ENCODE data around the gene FAM53B.

Gene FAM53B

GRCh38 chr10:124658591-124659242 is 85.5 kb downstream of the FAM53B start:
- DNase-seq, result no peak
- Histone ChIP-seq H3K27me3 (ENCODE audit: insufficient read depth, low read depth, severe bottlenecking) (no peaks in the 10 kb centered on the region), H3K27ac (no peak overlapping the region), H3K4me3 (ENCODE audit: low read depth, low read length) (no peak overlapping the region), H3K36me3 (peaks cover 6% of the 10 kb centered on the region; the same call in 1 of the 2 replicates), H3K9me3 (ENCODE audit: severe bottlenecking) (no peaks in the 10 kb centered on the region)
- TF ChIP-seq, protein P1, sequence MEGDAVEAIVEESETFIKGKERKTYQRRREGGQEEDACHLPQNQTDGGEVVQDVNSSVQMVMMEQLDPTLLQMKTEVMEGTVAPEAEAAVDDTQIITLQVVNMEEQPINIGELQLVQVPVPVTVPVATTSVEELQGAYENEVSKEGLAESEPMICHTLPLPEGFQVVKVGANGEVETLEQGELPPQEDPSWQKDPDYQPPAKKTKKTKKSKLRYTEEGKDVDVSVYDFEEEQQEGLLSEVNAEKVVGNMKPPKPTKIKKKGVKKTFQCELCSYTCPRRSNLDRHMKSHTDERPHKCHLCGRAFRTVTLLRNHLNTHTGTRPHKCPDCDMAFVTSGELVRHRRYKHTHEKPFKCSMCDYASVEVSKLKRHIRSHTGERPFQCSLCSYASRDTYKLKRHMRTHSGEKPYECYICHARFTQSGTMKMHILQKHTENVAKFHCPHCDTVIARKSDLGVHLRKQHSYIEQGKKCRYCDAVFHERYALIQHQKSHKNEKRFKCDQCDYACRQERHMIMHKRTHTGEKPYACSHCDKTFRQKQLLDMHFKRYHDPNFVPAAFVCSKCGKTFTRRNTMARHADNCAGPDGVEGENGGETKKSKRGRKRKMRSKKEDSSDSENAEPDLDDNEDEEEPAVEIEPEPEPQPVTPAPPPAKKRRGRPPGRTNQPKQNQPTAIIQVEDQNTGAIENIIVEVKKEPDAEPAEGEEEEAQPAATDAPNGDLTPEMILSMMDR (IDR thresholded peaks at IDR 0.05; ENCODE audit: low read depth, low read length), result no peak

DNA sequence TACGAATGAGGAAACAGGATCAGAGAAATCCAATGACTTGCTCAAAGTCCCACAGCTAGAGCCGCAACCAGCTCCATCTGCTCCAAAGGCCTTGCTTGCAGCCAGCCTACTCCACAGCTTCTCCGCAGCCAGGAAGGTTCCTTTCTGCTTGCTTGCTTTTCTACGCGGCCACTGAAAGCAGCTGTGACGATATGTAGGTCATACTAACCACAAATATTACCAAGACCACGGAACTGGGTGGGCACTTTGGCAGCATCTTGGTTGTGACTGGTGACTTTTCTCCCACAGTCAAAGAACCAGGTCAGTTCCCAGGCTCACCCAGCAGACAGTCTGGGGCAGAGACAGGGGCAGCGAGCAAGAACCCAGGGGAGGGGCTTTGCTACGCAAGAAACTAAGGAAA is 86.4 kb downstream of the FAM53B start:
- Histone ChIP-seq H3K36me3 (no peaks in the 10 kb centered on the region; the same call in 1 of the 2 replicates), H3K27ac (no peak overlapping the region)

DNA sequence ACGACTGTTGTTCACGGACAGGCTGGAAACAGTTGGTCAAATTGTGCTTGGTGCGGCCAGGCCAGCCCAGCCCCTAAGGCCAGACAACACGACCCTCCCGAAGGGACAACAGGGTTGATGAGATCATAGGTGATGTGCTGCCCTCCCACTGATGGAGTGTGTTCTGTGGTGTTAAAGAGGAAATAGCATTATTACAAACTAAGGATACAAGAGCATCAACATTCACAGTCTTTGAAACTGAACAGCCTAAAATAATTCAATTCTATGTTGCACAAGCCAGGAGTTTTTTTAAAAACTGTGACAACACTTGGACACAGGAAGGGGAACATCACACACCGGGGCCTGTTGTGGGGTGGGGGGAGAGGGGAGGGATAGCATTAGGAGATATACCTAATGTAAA is 87.6 kb downstream of the FAM53B start:
- Histone ChIP-seq H3K27ac (no peak overlapping the region), H3K4me3 (ENCODE audit: low read depth, low read length) (no peak overlapping the region), H3K9me3 (ENCODE audit: severe bottlenecking) (no peaks in the 10 kb centered on the region), H3K27me3 (ENCODE audit: insufficient read depth, low read depth, severe bottlenecking) (no peaks in the 10 kb centered on the region), H3K36me3 (no peaks in the 10 kb centered on the region; the same call in 1 of the 2 replicates)
- TF ChIP-seq, protein P1 (IDR thresholded peaks at IDR 0.05; ENCODE audit: low read depth, low read length), result no peak
- DNase-seq, result no peak

More for the DNA sequence above, 86.4 kb downstream of the FAM53B start:
- Histone ChIP-seq H3K4me3 (ENCODE audit: low read depth, low read length) (no peak overlapping the region), H3K9me3 (ENCODE audit: severe bottlenecking) (no peaks in the 10 kb centered on the region), H3K27me3 (ENCODE audit: insufficient read depth, low read depth, severe bottlenecking) (no peaks in the 10 kb centered on the region)
- TF ChIP-seq, protein P1 (IDR thresholded peaks at IDR 0.05; ENCODE audit: low read depth, low read length), result no peak
- DNase-seq, result no peak

- Histone ChIP-seq H3K4me3 (ENCODE audit: low read depth, low read length) (no peak overlapping the region), H3K27ac (no peak overlapping the region), H3K9me3 (ENCODE audit: severe bottlenecking) (no peaks in the 10 kb centered on the region), H3K36me3 (no peaks in the 10 kb centered on the region; the same call in 1 of the 2 replicates), H3K27me3 (ENCODE audit: insufficient read depth, low read depth, severe bottlenecking) (no peaks in the 10 kb centered on the region)
- TF ChIP-seq, protein P1 (IDR thresholded peaks at IDR 0.05; ENCODE audit: low read depth, low read length), result no peak
- no peak for DNase-seq
Measured at GRCh38 chr10:124656113-124656490, 88.1 kb downstream of the FAM53B start.

DNA sequence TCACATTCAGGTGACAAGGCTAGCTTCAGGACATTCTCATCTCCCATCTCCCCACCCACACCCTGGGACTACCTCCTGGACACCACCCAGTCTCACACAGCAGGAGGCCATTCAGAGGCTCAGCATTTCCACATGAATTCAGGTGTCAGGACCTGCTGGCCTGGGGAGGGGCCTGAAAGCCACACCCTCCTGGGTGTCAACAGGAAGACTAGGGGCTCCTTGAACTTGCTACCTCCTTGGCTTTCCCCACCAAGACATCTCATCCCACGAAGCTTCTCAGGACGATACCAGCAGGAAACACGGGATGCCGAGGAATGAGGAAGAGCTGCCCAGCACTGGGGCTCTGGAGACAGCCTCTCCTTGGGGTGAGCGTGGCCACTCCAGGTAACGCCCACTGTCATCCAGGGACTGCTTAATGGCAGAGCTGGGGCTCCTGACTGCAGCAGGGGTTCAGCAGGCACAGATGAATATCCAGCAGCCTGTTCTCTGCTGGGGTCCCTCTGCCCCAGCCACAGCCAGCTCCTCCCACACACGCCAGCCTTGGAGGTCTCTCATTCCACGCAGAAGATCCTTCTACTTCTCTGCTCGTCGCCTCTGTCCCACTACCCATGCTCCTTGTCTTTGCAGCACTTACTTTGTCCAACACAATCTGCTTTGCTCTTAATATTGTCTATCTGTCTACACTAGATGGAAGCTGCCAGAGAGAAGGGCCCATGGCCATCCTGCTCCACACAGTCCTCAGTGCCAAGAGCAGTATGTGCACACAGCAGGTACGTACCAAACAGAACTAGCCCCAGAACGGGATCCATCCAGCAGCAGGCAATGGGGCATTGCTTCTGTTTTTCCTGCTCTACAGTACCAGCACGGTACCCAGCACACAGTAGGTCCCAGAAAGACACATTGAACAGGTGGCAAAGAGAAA is 88.7 kb downstream of the FAM53B start:
- TF ChIP-seq, protein P1 (IDR thresholded peaks at IDR 0.05; ENCODE audit: low read depth, low read length), result no peak
- no peak overlapping the region for H3K4me3 ChIP-seq (ENCODE audit: low read depth, low read length)
- H3K9me3 ChIP-seq (ENCODE audit: severe bottlenecking), result no peaks in the 10 kb centered on the region
- no peaks in the 10 kb centered on the region for H3K27me3 ChIP-seq (ENCODE audit: insufficient read depth, low read depth, severe bottlenecking)
- H3K27ac ChIP-seq, result no peak overlapping the region
- no peak for DNase-seq
- H3K36me3 ChIP-seq, result no peaks in the 10 kb centered on the region; the same call in 1 of the 2 replicates

All from WERI-Rb-1 (cell line).